SK-N-SH (cell line): ENCODE data around the gene NCAPD3. TPM values are rescaled to one million over a fixed set of nuclear protein-coding genes. Genes with fewer than 3 reads are reported as not detected.
A peak's percentile ranks its signal among the peaks of the same experiment; 100 is the strongest.

Source experiments
- CTCF ChIA-PET: fragments of 300-600, 350-600 bp; formaldehyde crosslinking; extraction: SDS; loops from one replicate; lab custom pipeline; 2021; lab: Yijun Ruan, JAX
- POLR2A ChIA-PET: fragments of 350-600 bp; sonication (Branson Sonifier 250); formaldehyde crosslinking; extraction: SDS; loops from one replicate; lab custom pipeline; 2020; ENCODE audit warnings: antibody characterized with exemption, inconsistent platforms; lab: Yijun Ruan, JAX
- DNase-seq: peaks from one replicate; pipeline ENCODE4 v3.0.0; 2012
- H2AFZ ChIP-seq: fragments of 200-600 bp; sonication (generic); 2 replicates; pipeline ENCODE4 v1.8.1; 2016; ENCODE audit warnings: antibody characterized with exemption, mild to moderate bottlenecking, low read depth
- H3F3A ChIP-seq: fragments of 200-600 bp; sonication (generic); replicated peaks from 2 replicates; pipeline ENCODE3; 2016; ENCODE audit warnings: antibody characterized with exemption, mild to moderate bottlenecking; ENCODE audit not compliant: insufficient read depth
- H3K27ac ChIP-seq, 2 experiments: fragments of 200-500 bp in 1 of 2; fragments of 200-600 bp in 1 of 2; sonication (Bioruptor generic) in 1 of 2; sonication (generic), shearing (Covaris generic) in 1 of 2; 2 replicates each; pipeline versions ENCODE4 v1.5.1 to v1.6.1; 2014 to 2016; ENCODE audit warnings: low read depth in 2 of 2, inconsistent platforms in 1 of 2, low read length in 1 of 2, mild to moderate bottlenecking in 1 of 2, mixed read lengths in 1 of 2
- H3K27me3 ChIP-seq: fragments of 200-600 bp; sonication (generic), shearing (Covaris generic); 2 replicates; pipeline ENCODE4 v1.6.1; 2016; ENCODE audit warnings: mixed run types; ENCODE audit not compliant: insufficient read depth
- H3K36me3 ChIP-seq, 2 experiments: fragments of 200-500 bp in 1 of 2; fragments of 200-600 bp in 1 of 2; sonication (Bioruptor generic) in 1 of 2; sonication (generic) in 1 of 2; replicated peaks in 1 of 2; 2 replicates each; pipeline versions ENCODE3 to v1.5.1; 2014 to 2016; ENCODE audit warnings: low read length in 1 of 2, mild to moderate bottlenecking in 1 of 2; ENCODE audit not compliant: insufficient read depth in 2 of 2, control insufficient read depth in 1 of 2
- H3K4me1 ChIP-seq, 2 experiments: fragments of 200-500 bp in 1 of 2; fragments of 200-600 bp in 1 of 2; sonication (Bioruptor generic) in 1 of 2; sonication (generic), shearing (Covaris generic) in 1 of 2; 2 replicates each; pipeline versions ENCODE4 v1.5.1 to v1.6.1; 2014 to 2016; ENCODE audit warnings: low read depth in 1 of 2, low read length in 1 of 2, mixed run types in 1 of 2; ENCODE audit not compliant: insufficient read depth in 2 of 2, control insufficient read depth in 1 of 2
- H3K4me2 ChIP-seq: fragments of 200-600 bp; sonication (generic), shearing (Covaris generic); 2 replicates; pipeline ENCODE4 v1.6.1; 2017; ENCODE audit warnings: mixed run types
- H3K4me3 ChIP-seq, 2 experiments: fragments of 200-500 bp in 1 of 2; fragments of 200-600 bp in 1 of 2; sonication (Bioruptor generic) in 1 of 2; sonication (generic), shearing (Covaris generic) in 1 of 2; 2 replicates each; pipeline versions ENCODE4 v1.5.1 to v1.8.1; 2014 to 2016; ENCODE audit warnings: low read depth in 2 of 2, inconsistent platforms in 1 of 2, low read length in 1 of 2, mild to moderate bottlenecking in 1 of 2, mixed read lengths in 1 of 2, moderate library complexity in 1 of 2
- H3K79me2 ChIP-seq: fragments of 200-600 bp; sonication (generic); 2 replicates; pipeline ENCODE4 v1.8.1; 2017; ENCODE audit warnings: mild to moderate bottlenecking; ENCODE audit not compliant: insufficient read depth
- H3K9ac ChIP-seq: fragments of 200-600 bp; sonication (generic); 2 replicates; pipeline ENCODE4 v1.6.1; 2017; ENCODE audit warnings: mixed run types
- H3K9me2 ChIP-seq: fragments of 200-600 bp; sonication (generic); 2 replicates; pipeline ENCODE4 v1.6.1; 2017; ENCODE audit warnings: mixed run types
- H3K9me3 ChIP-seq: fragments of 200-600 bp; sonication (generic); 2 replicates; pipeline ENCODE4 v1.6.1; 2017; ENCODE audit warnings: mixed run types, mild to moderate bottlenecking, moderate library complexity
- H4K20me1 ChIP-seq: fragments of 200-600 bp; sonication (generic); 2 replicates; pipeline ENCODE4 v1.6.1; 2017; ENCODE audit warnings: mild to moderate bottlenecking, mixed run types; ENCODE audit not compliant: insufficient read depth
- CTCF ChIP-seq: fragments of 200-600 bp; sonication (generic); IDR thresholded peaks from 2 replicates; pipeline ENCODE4 v1.6.1; 2017; ENCODE audit warnings: antibody characterized with exemption, mild to moderate bottlenecking, moderate library complexity
- EP300 ChIP-seq, 2 experiments: IDR thresholded peaks; 2 replicates each; pipeline versions ENCODE4 v1.4.0 to v1.6.1; 2012; ENCODE audit warnings: borderline replicate concordance in 1 of 2, low read depth in 1 of 2, low read length in 1 of 2
- EZH2phosphoT487 ChIP-seq: fragments of 200-600 bp; sonication (generic); IDR thresholded peaks from 2 replicates; pipeline ENCODE4 v1.6.1; 2017; ENCODE audit warnings: low read depth, mixed run types, mild to moderate bottlenecking, antibody characterized with exemption, moderate library complexity, borderline replicate concordance
- FOSL2 ChIP-seq: IDR thresholded peaks from 2 replicates; pipeline ENCODE4 v1.4.0; 2012; ENCODE audit warnings: low read depth, mild to moderate bottlenecking, moderate library complexity, borderline replicate concordance
- GATA2 ChIP-seq: sonication (generic); formaldehyde crosslinking; IDR thresholded peaks from 2 replicates; pipeline ENCODE4 v1.5.0; 2020; ENCODE audit warnings: mild to moderate bottlenecking, missing genetic modification reagents
- IRF3 ChIP-seq: fragments of 150-350 bp; IDR thresholded peaks from 2 replicates; pipeline ENCODE4 v1.6.1; 2016; ENCODE audit warnings: mild to moderate bottlenecking, low read depth, low read length
- MAX ChIP-seq: IDR thresholded peaks from 2 replicates; pipeline ENCODE4 v1.4.0; 2012; ENCODE audit warnings: low read depth
- NFIC ChIP-seq: IDR thresholded peaks from 2 replicates; pipeline ENCODE4 v1.4.0; 2012; ENCODE audit warnings: borderline replicate concordance
- POLR2AphosphoS5 ChIP-seq: IDR thresholded peaks from 2 replicates; pipeline ENCODE4 v1.6.1; 2012; ENCODE audit warnings: low read depth, low read length
- RCOR1 ChIP-seq: fragments of 150-350 bp; IDR thresholded peaks from 2 replicates; pipeline ENCODE4 v1.6.1; 2017; ENCODE audit warnings: antibody characterized with exemption, low read length
- REST ChIP-seq: IDR thresholded peaks from 2 replicates; pipeline ENCODE4 v1.6.1; 2012; ENCODE audit warnings: mild to moderate bottlenecking, low read depth, low read length, moderate library complexity
- WGBS: methylation state at CpG from one replicate; pipeline ENCODE4 v1.1.6; 2017; ENCODE audit warnings: low lambda C conversion rate; 5-methylcytosine and 5-hydroxymethylcytosine counted together
- polyA plus RNA-seq, 3 experiments: library from polyadenylated mRNA; depleted of rRNA; stranded (reverse); fragments of >200 nt; gene quantifications; 2 replicates each; pipeline ENCODE4 v1.2.3, GENCODE V29; 2012

Gene NCAPD3
- polyA plus RNA-seq, 1 of the 3 experiments (the other 2 are of a cell fraction), result 19.5 TPM

GRCh38 chr11:134231958-134232659, 8.3 kb upstream of the NCAPD3 start:
- H3K9ac ChIP-seq, result no peak overlapping the region
- H4K20me1 ChIP-seq, result peaks cover 13% of the 10 kb centered on the region
- peaks cover 11% of the 10 kb centered on the region for H3F3A ChIP-seq
- no peaks in the 10 kb centered on the region for H3K9me2 ChIP-seq
- no peak overlapping the region for H3K4me2 ChIP-seq
- POLR2A ChIA-PET, result no interaction called here
- H3K4me1 ChIP-seq, result peaks cover 6 to 61% of the 10 kb centered on the region in 2 experiments; a peak in 3 of 4 replicates
- peak overlapping the region; percentile 15 to 96; a peak in 3 of 4 replicates for H3K27ac ChIP-seq
- 68% methylated on average over 10 of the region's 10 CpGs for WGBS
- H3K4me3 ChIP-seq, result no peak overlapping the region
- no peak overlapping the region for H2AFZ ChIP-seq
- CTCF ChIA-PET, result interaction anchor here (1.1 to 1.6 kb wide), 3 partner anchors 9 to 30 kb away, joined by 3 to 5 read pairs (median 3); no protein-coding TSS in a partner anchor
- peaks cover 14 to 25% of the 10 kb centered on the region in 2 experiments for H3K36me3 ChIP-seq
- H3K9me3 ChIP-seq, result no peaks in the 10 kb centered on the region
- TF ChIP-seq IRF3 (no peak), EP300 (IDR thresholded peaks at IDR 0.05; ENCODE audit: borderline replicate concordance in 1 of 2, low read depth in 1 of 2, low read length in 1 of 2) (no peak), MAX (no peak), NFIC (no peak), FOSL2 (no peak), REST (no peak), RCOR1 (peak; percentile 65; the same call in 1 of the 2 replicates), POLR2AphosphoS5 (no peak), CTCF (no peak), GATA2 (0 out of 2 replicates have a peak, but pooled peaks have one; percentile 38), EZH2phosphoT487 (no peak)
- peaks cover 74% of the 10 kb centered on the region for H3K79me2 ChIP-seq
- no peaks in the 10 kb centered on the region for H3K27me3 ChIP-seq
- peak; percentile 68 for DNase-seq
